Superior temporal gyrus (tissue), 1 donor: ENCODE measurements around the gene MED12.

Source experiments
- DNase-seq: peaks from one replicate; pipeline ENCODE4 v3.0.0-alpha.2; 2016; ENCODE audit errors: extremely low spot score

Gene MED12

DNA sequence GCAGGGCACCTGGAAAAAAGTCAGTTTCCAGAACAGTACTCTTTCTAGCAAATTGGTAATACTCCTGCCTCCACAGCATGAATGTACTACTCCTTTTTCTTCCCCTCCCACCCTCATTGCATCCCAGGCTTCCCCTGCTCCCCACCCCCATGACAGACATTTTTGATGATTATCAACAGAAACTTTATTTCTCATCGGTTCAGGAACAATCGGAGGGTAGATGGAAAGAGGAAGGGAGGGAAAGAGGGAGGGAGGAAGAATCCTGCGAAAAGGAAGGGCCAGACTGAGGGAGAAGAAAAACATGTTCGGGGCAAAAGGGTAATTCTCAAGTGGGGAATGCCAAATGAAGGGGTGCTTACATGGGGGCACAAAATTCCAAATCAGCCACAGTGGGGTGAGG, 11.2 kb upstream of the MED12 start:
- DNase-seq = no peak

GRCh38 chrX:71107762-71108360, 10.5 kb upstream of the MED12 start:
- DNase-seq = no peak

GRCh38 chrX:71109051-71109450, 9.3 kb upstream of the MED12 start:
- DNase-seq = no peak

DNA sequence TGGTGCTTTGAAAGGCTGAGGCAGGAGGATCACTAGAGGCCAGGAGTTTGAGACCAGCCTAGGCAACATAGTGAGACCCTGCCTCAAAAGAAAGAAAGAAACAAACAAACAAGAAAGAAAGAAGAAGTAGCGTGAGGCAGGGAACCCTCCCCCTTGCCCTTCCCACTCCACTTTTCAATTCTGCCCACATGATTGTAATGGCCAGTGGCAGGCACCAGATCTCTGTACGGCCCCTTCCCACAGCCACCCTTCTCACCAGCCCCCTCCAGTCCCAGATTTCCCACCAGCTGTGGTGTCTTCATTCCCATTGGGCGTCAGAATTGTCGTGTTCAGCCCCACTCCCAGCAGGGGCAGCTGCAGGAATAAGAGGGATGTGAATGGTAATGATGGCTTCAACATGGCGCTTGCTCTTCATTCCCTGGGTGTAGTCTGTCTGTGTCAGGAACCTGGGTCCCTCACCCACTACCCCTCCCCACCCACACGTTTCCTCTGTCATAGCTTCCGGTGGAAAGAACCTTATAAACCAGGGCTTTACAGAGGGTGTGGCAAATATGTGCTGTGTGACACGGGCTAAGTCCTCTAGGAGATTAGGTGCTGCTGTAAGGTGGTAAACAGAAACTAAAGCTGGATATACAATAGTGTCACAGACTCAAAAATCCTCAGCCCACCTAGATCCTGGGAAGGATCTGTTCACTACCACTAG, 7.1 kb upstream of the MED12 start, which contains the start of gene IL2RG:
Gene IL2RG (minus strand): TSS at position 437 of the 703 bp plus-strand sequence. CDS start 38 bp downstream, at position 399.
- DNase-seq = no peak

GRCh38 chrX:71111921-71112431, 6.4 kb upstream of the MED12 start:
- DNase-seq = no peak

- no peak for DNase-seq
These were observed 1.0 kb upstream of the MED12 start for GRCh38 chrX:71117358-71117757.

GRCh38 chrX:71118985-71119535, 664 bp downstream of the MED12 start:
- no peak for DNase-seq

DNA sequence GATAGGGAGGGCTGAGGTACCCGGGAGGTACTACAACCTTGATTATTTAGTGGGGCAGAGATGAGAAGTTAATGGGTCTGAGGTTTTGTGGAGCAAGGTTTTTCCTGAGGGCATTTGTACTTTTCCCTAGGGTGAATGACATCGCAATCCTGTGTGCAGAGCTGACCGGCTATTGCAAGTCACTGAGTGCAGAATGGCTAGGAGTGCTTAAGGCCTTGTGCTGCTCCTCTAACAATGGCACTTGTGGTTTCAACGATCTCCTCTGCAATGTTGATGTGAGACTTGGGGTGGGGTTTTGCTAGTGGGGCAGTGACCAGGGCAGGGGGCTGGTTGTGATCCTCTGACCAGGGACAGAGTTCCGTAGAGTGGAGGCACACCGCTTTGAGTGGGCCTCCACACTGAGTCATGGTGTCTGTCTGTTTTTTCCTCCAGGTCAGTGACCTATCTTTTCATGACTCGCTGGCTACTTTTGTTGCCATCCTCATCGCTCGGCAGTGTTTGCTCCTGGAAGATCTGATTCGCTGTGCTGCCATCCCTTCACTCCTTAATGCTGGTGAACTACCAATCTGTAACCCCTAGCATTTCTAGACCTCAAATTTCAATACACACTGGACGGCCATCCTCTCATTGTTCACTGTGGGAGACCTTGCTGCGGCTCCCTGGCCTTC, 9.9 kb downstream of the MED12 start:
- DNase-seq = no peak

DNA sequence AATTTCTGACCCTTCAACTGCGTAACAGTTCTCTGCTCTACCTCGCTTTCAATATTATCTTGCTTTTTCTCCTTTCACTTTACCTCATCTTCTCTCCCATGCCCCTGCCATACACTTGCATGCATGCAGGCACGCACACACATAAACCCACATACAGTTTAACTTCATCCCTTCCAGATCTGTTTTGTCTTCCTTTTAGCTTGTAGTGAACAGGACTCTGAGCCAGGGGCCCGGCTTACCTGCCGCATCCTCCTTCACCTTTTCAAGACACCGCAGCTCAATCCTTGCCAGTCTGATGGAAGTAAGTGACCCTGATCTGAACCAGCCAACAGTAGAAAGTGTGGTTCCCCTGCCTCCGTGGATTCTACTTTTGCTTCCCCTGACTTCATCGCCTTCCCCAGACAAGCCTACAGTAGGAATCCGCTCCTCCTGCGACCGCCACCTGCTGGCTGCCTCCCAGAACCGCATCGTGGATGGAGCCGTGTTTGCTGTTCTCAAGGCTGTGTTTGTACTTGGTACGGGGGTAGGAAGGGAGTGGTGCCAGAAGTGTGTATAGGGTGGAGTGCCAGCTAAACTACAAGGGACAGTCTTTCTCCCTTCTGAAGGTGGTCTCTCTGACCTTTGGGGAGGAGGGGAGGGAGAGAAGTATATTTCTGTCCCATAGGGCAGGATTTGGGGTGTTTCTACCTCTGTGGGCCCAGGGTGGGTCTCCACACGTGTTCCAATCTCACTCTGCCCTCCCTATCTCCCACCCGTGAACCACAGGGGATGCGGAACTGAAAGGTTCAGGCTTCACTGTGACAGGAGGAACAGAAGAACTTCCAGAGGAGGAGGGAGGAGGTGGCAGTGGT, 10.7 kb downstream of the MED12 start:
- DNase-seq = peak; percentile 71

GRCh38 chrX:71131510-71131909, 13.1 kb downstream of the MED12 start:
- DNase-seq = no peak

GRCh38 chrX:71140440-71140839, 22.0 kb downstream of the MED12 start:
- DNase-seq = no peak

DNA sequence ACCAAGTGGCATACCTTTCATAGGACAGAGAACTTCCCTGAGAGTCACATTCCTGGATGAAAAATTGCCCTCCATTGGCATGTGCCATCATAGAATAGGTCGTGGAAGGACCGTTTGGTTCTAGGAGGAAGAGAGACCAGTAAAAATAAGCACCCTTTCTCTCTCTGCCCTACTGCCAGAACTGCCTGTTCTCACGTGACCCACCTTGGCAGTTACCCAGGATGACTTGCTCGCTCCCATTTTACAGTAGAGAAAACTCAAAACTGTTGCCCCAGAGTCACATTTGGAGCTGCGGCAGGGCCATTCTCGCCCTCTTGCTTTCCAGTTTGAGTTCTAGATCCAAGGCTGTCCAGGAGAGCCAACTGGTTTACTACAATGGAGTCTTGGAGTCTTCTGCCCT, 25.1 kb downstream of the MED12 start:
- DNase-seq = peak; percentile 68

DNA sequence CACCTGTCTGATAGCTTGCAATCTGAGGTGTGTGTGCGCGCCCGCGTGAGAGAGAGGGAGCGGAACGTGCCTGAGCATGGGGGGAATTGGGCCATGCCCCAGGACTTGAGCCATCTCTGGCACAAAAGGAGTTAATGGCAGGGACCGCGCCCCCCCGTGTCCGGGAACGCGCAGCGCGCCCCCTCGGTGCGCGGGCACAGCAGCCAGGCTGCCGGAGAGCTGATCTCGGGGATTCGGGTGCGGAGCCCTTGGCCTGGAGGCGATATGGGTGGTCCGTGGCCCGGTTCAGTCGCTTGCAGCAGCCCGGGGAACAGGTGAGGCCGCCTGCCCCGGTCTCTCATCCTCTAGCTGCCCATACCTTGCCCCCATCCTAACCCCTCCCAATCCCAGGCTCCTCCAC, 26.3 kb downstream of the MED12 start, which contains the start of gene NLGN3:
Gene NLGN3 (plus strand): TSS at position 191 of the 400 bp plus-strand sequence. CDS start 2,909 bp downstream, outside the sequence.
- no peak for DNase-seq

GRCh38 chrX:71147496-71148277, 29.3 kb downstream of the MED12 start:
- DNase-seq = no peak

DNA sequence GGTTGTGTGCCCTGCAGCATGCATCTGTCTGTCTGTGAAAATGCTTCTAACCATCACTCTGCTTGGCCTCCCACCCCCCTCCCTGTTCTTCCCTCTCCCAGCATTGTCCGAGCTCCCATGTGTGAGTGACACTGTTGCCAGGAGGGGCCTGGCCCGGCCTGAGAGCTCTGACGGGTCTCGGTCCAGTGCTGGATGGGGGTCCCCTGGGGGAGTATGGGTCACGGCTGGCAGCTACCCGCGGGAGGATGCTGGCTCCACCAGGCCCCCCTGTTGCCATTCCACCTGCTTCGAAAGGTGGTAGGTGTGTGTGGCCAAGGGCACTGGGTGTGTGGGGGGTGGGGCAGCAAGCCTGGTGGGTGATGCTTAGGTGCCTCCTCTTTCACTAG, 29.9 kb downstream of the MED12 start:
- DNase-seq = no peak

DNA sequence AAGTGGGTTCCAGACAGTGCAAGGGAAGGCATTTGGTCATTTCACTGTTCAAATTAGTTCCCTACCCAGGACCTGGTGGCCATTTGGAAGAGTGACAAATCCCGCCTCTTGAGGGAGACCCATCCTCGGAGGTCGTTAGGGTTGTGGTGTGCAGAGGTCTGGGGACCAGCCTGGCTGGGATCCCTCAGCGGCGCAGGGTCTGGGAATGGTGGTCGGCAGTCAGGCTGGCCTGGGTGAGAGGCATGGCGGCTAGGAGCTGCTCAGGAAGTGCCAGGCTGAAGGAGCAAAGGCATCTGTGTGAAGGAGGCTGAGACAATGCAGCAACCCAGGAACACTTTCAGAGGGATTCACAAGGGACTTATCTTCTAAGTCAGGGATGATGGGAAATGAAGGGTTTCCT, 33.0 kb downstream of the MED12 start:
- DNase-seq = no peak

DNA sequence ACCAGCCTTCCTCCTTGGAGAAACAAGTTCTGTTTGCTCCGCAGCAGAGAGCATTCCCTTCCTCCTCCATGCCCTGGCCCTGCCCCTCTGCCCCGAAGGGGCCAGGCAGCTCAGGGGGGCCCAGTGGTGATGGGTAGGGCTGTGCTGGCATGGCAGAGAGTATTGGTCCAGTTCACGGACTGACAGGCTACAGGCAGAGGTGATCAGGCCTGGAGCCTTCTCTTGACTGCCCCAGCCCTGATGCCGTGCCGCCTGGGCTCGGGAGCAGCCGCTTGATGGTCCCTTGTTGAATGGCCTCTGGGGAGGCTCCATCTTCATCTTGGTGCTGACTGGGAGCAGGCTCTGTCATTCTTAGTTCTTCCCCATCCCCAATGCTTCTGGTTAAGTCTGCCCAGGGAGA, 35.8 kb downstream of the MED12 start:
- DNase-seq = no peak

DNA sequence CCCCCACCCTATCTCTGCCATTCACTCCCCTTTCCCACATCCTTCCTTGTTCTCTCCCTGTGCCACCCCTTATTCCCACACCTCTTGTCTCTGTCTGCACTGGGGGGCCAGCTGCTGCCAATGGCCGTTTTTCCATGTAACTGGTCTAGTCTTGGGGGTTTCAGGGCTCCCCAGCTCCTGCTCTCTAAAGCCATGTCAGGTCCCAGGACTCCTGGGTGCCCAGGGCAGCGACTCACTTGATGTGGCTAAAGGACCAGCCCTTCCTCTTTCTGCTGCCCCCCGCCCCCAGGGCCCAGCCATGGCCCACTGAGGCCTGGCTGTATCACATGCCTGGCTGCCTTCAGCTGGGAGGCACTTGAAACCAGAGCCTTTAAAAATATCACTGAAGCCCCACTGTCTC, 36.2 kb downstream of the MED12 start:
- no peak for DNase-seq

DNA sequence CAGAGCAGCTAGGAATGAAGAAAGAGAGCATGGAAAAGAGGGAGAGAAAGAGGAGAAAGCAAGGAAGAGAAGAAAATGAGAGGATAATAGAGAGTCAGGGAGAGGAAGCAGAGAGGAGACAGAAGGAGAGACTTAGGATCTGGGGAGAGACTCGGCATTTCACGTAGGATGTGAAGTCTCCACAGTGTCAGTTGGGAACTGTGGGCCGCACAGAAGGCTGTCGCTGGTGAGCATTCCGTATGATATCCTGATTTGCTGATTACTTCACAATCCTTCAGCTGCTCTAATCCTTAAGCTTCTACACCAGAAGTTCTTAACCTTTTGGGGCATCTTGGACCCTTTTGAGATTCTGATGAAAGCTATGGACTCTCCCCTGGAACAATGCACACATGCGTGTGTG, 40.2 kb downstream of the MED12 start:
- no peak for DNase-seq

- DNase-seq = no peak
These were observed 40.9 kb downstream of the MED12 start for GRCh38 chrX:71159335-71159734.

- DNase-seq = no peak
These were observed 42.1 kb downstream of the MED12 start for GRCh38 chrX:71160475-71160874.
